ELF-1 (cell line): Measurements from ENCODE around the gene PSD4.
A peak's percentile ranks its signal among the peaks of the same experiment; 100 is the strongest.

Experiments used
- DNase-seq: peaks from one replicate; pipeline ENCODE4 v3.0.0-alpha.2; 2016; ENCODE audit warnings: low read depth, low spot score

Gene PSD4

DNA sequence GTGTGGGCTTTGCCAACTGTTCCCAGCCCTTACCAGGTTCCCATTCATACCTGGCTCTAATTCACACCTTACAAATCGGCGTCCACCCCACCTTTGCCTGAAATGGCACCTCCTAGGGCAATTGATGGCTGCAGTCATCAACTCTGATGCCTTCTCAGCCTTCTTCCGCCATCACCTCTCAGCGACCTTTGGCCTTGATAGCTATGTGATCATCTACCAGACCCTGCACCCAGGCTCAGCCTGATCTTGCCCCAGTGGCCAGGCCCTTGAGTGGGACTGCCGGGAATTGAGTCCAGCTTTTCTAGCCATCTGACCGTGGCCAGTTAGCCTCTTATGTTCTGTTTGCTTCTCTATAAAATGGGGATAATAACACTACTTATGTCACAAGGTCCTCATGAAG lies 32.5 kb downstream of the PSD4 start:
- no peak for DNase-seq

DNA sequence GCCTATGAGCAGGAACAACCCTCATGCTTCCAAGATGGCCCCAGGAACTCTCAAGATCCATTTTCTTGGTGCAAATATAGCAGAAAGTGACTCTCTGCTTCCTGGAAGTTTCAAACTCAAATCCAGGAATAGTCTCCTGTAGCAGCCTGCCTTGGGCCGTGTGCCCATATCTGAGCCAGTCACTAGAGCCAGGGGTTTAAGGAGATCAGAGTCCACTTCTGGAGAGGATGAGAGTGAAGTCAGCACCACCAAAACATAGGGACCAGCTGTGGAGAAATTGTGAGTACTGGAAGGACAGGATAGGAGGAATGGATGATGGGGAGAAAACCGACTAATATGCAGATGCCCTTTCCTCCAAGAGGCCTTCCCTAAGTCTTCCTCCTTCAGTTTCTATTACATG lies 33.2 kb downstream of the PSD4 start:
- no peak for DNase-seq

DNA sequence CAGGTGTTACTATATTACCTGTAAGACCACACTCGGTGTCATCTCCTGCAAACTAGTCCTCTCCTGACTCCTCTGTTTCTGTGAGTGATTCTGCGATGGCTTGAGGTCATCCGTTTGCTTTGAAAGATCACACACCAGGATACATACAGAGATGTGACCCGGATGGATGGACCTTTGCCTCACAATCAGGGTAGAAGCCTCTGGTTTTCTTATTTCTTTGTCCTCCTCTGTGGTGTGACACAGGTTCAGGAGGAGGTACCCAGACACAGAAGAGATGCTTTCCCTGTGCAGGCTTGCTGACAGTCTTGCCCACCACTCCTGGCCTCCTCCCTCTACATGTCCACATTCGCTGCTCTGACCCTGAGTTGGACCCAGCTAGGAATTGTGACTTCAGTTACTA lies 34.6 kb downstream of the PSD4 start:
- DNase-seq, result no peak

DNA sequence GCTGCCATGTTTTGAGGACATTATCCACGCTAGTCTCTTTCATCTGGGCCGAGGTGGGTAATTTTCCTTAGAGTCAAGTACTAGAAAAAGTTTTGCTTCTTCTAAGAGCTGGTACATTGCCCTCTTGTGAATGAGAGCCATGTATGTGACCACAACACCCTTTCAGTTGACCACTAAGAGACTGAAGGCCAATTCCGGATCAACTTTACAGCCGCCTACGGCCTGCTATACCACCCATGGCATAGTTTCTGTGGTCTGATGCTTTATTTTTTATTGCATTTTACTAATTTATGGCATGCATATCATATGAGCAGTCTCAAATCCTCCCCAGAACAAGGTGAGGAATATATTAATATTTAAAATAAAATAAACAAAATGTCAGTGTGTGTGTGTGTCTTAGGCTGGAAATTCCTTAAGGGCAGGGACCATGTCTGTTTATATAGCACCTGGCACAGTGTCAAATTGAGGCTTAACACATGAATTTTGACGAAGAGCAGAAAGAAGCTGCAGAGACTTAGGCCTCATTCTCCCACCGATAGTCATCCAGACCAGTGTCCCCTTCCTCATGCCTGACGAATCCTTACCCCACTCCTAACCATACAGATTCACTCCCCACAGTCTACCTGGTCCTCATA lies 35.4 kb downstream of the PSD4 start:
- DNase-seq, result no peak

DNA sequence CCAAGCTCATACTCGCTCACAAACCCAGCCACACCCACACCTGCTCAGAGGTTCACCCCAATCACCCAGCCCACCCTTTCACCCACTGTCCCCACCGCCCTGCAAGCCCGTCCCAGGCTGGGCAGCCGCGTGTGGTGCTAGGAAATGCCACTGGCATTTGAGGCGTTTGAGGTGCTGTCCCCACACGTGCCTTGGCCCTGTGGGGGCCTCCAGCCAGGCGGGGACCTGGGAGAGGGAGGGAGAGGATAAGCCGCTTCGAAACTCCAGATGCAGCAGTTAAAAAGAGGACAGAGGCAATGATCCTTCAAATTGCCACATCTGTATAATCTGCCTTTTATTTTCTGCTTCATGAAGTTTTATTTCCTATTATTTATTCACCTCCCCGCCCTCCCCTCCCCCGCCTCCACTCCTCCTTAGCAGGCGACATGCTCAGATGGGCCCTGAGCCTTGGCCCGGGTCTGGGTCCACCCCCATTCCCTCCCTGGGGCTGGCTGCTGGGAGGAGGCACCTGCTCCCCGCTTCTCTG lies 35.9 kb downstream of the PSD4 start:
- no peak for DNase-seq

DNA sequence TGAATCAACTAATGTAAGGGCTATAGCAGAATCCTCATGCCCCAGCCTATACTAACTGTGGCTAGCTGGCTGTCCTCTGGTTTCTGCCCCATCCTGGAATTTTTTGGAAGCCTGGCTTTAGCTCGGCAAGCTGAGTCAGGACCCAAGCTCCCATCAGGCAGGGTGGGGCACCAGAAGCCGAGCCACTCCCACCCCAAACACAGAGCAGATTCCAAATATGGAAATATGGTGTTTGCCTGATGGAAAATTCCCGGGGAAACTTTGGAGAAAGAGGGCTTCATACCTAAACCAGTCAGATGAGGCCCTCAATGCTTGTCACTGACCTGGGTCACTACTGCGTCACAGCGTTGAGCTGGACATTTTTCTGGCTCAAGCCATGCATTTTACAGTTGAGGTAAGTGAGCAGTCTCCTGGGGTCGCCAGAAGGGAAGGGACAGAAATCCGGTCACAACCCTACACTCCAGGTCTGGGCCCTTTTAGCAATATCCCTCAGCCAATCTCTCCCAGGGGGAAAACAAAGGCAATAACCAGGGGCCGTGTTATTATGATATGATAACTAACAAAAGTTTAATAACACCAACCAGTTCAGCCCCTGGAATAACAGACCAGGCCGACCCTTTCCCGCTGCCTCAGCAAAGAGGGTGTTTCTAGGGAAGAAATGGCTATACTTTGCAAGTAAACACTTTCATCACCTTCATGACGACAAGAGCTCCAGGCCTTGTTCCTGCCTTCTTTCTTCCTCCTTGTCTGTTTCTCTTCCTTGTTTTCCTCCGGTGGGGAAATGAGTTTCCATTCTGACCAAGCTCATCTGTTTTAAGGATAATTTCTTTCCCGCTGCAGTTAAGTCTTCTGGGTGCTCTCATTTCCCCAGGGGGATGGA lies 37.7 kb downstream of the PSD4 start:
- DNase-seq, result peak; percentile 37

DNA sequence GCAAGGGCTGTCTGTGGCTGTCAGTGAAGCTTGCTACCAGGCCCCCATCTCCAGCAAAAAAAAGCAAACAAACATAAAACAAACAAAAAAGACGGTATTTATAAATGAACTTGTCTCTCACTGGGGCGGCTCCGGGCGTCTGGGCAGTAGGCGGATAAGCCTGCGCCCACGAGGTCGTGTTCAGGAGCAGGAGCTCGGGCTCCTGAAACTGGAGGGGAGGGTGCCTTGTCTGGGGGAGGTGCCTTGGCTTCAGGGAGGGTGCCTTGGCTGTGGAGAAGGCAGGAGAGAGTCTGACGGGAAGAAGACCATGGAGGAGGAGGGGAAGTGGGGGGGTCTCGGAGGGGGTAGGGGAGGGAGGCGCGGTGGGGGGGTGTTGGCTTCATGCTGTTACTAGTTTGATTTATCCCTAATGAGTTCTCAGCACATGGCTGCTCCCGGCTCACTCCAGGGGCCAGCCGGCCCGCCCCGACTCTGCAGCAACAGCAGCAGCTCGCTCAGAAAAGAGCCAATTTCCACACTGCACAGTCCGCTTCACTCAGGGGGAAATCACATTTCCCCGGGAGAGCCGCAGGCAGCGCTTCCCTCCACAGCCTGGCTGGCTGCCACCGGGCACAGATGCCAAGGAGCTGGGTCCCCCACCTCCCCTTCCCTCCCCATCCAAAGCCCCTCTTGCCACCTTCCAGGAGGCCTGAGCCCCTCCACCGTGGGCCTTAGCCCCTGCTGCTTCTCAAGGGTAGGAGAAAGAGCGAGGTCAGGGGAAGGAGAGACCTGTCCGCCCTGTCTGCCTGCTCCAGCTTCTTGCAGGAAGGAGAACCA lies 38.7 kb downstream of the PSD4 start:
- DNase-seq, result peak; percentile 4

DNA sequence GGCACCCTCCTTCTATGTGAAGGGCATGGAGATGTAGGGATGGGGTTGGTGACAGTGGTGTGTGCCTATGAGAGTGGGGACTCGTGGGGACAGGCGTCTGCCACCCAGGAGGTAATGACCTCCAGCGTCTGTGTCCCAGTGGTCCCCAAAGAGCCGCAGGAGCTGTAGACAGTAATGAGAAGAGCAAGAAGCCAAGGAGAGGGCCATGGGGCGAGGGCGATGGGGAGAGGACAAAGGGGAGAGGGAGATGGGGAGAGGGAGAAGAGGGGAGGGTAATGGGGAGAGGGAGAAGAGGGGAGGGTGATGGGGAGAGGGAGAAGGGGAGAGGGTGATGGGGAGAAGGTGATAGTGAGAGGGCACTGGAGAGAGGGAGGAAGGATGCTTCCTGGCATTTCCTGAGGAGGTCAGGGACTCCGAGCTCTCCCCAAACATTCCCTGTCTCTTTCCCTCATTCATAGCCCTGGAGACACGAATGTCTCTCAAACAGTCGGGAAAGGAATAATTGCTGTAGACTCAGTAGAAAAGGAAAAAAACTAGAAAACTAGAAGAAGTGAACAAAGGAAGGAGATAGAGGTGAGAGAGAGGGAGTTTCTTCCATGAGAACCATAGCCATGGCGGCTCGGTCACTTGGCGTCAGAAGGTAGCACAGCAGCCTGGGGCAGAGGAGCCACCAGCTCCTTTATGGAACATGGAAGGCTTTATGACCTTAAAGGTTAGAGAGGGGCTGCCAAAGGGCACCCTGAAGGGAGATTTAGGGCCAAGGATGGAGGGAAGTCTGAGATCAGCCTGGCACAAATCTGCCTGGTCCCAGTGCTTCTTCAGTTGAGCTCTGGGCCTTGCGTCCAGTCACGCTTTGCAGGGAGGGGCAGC lies 39.5 kb downstream of the PSD4 start:
- DNase-seq, result no peak

DNA sequence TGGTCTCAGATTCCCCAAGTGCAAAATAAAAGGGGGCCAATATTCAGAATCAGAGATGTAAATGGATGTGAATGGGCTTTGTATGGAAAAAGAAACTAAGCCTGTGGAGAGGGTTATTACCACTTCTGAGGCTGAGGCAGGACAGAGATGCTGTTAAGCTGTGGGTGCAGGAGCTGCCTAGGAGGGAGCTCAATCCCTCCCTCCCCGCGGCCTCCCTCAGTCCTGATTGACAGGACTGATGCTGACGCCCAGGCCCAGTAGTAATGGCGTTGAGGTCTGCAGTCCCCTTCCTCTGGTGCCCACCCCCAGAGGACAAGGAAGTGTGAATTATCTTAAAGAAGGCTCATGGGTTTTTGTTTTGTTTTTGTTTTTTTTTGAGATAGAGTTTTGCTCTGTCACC lies 40.4 kb downstream of the PSD4 start:
- no peak for DNase-seq

DNA sequence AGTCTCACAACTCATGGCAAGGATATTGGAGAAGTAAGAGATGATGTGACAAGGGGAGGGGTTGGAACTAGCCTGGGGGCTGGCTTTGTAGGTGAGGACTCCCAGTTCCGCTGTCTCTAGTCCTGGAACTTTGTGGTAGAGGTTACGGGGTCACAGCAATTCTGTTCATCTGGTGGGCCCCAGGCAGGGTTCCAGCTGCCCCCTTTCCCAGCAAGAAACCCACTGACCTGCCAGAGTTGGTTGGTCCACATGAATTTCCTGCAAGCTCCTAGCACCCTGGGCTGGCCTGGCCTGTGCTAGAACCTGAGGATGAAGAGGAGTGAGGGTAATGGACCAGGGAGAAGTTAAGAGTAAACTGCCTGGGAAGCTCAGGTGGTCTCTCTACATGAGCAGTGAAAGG lies 41.3 kb downstream of the PSD4 start:
- no peak for DNase-seq

DNA sequence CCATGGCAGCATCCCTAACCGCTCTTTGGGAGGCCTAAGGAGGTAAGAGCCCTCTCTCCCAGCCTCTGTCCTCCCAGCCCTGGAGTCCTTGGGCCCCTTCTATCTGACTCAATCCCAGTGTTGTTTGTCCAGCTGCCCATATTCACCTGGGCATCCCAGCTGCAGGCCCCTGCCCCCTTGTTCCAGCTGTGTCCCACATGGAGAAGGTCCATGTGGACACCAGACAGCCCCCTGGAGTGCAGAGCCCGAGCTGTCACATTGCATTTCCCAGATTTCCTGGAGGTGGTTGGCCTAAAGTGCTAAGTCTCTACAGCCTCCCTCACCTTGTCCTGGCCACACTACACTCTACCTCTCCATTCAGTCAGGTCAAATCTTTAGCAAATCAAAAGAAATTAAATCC lies 42.5 kb downstream of the PSD4 start:
- no peak for DNase-seq

DNA sequence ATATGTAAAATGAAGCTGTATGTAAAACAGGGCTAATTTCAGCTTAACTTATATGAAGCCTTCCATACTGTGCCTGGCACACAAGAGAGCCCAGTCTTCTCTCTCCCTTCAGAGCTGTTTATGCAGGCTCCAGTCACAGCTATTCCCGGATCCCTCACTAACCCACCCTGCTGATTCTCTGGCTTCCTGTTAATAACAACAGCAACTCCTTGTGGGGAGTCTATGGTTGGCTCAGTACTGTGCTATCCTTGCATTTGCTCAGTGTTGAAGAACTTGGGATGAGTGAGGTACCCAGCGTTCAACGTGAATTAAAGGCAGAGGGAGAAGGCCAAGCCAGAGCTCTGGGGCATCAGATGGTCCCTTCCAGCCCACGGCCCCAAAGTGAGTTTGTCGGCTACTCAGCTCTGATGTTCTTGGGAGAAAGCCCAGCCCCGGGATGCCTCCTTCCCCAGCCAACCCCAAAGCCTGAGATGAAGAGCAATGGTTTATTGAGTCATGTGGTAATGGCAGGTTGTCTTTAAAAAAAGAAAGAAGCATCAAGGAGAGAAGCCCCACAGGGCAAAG lies 43.2 kb downstream of the PSD4 start:
- peak; percentile 7 for DNase-seq

DNA sequence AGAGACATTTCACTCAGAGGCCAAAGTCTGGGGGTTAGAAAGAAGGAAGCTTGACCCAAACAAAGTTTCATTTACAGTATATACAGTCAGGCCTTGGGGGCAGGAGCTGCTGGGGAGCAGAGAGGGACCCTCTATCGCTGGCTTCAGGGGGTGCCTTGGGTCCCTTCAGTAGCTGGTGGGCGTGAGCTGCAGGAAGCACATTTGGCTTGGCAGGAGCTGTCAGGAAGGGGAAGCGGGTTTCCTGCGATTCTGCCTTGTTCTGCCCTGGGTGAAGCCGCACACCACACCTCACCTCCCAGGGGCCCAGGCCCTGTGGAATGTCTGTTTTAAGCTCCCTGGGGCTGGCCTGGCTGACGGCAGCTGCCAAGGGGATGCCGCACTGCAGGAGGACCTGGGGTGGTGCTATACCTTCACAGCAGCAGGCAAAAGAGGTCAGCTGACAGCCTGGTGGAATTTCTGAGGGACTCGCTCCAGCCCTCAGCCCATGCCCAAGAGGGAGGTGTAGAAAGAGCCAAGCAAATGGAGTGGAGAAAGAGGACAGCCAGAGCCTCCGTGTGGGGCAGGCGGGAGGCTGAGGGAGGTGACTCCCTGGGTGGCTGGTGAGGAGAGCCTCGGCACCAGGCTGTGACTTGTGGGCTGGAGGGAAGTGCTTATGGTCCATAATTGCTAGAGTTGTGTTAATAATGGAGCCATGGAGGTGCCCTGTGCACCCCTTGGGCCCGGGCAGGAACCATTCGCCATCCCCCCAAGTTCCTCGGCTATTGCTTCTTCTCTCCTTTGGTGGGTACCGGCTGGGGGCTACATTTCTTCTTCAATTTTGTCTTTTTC lies 43.9 kb downstream of the PSD4 start:
- peak; percentile 84 for DNase-seq

DNA sequence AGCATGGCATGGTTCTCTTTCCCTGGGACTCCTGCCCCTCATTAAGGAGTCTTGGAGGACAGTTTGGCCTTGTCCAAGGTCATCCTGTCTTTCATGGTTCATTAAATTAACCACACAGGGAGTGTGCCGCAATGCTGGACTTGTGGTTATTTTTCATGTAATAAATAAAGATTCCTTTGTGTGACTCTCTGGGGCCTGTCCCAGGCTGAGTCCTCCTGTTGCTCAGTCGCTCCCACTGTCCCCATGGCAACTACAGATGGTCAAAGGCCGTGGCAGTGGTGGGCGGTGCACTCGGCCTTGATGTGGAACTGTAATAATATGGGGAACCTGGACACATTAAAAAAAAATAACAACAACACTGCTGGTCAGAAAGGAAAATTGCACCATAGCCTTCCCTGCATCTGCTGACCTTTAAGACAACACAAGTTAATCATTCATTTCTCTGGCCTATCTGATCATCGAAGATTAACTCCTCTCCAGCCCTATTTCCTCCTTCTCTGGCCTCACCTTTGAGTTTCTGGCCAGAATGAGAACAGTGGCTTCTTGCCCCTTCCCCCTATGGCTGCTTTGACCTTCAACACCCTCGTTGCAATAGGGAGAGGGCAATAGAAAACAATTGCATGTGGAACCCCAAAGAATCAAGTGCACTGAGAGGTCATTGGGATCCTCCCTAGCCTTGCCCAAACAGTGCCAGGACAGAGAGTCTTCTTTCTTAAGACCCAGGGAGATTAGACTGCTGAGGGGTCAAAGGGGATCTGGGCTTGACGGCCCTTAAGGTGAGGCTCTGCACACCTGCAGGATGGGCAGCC lies 44.7 kb downstream of the PSD4 start:
- no peak for DNase-seq

DNA sequence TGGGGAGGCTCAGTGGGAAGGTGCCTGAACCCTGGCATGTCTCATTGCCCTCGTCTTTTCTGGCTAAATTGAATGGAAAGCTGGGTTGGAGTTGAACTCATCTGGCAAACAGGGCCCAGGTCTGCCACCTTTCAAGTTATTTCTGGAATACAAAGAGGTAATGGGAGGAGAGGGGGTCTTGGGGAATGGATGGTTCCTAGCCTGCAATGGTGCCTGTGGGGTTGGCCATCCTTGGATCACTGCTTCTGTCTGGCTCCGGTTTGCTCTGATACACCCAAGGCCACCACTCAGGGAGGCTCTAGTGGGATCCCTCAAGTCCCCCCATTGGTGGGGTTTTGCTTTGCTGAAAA lies 45.3 kb downstream of the PSD4 start:
- DNase-seq, result no peak

DNA sequence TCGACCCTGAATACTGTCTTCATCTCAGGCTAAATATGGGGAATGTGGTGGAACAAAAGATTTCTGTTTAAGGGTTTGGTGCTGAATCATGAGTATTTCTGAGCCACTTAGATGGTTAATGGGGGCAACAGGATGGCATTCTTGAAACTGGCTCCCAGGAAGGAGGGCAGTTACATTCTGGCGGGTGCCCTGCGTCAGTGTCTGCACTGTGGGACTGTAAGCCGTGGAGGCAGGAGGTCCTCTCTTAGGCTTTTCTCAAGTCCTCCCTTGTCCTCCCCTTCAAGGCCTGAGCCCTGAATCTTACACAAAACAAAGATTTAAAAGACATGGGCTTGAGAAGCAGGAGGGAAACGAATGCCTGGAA lies 45.7 kb downstream of the PSD4 start:
- no peak for DNase-seq

DNA sequence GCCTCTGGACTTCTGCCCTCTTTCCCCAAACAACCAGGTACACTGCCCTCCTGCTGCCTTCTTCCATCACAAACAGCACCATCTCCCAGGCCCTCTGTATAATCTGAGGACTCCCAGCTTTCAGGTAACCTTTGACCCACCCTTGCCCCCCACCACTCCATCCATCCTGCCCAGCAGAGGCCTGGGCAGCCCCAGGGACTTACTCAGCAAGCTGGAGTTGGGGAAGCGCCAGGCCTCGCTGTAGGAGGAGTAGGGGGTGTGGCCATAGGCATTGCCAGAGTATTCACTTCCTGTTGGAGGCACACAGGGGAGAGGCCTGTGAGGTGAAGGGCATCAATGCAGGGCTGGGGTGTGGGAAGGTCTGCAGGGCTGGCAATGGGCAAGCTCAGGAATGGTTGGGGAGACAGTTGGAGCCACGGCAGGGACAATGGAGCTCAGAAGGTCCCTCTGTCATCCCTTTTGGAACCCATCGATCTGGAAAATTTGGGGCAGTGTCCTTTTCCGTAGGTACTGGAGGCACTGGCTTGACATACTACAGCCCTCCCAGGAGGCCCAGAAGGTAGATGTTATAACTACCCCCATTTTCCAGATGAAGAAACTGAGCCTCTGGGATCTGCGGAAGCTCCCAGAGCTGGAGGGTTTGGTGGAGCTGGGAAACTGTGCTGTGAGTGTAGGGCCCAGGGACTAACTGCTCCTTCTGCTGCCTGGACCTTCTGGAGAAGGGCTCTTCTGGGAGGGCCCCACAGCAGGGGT lies 46.3 kb downstream of the PSD4 start:
- DNase-seq, result no peak

DNA sequence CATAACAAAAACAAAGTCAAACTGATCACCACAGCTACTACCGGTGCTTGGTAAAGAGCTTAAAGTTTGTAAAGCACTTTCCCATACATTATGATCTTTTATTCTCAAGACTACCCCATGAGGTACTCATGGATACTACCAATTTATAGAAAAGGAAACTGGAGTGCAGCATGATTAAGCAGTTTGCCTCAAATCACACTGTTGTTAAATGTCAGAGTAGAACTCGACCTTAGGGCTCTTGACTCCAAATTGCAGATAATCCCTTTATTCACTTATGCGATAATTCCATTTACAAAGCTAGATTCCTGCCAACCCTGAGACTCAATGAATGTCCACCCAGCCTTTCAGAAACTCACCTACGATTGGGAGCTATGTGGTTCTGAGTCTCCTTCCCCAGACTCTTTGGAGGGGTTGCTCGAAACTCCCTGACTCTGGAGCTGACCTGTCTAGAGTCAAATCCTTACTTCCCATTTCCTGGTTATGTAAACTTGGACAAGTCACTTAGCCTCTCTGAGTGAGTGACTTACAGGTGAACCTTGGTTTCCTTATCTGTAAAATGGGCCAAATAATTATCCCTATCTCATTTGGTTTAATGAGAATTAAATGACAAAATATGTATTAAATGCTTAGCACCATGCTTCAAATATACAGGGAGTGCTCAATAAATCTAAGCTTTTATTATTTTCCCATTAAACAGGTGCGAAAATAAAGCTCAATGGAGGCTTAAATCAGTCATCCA lies 47.4 kb downstream of the PSD4 start:
- no peak for DNase-seq
